K562 (cell line): ENCODE measurements around the gene RRAS. TPM values are rescaled to one million over a fixed set of nuclear protein-coding genes. Genes with fewer than 3 reads are reported as not detected.

Experiments
- ATAC-seq: fragments of 200-7000 bp; cut with Tn5 transposase; 3 replicates; pipeline ENCODE4 v1.9.1; 2020; ENCODE audit warnings: moderate library complexity
- BruUV-seq: library from RNA; stranded (reverse); fragments of 400-500 nt; replicated peaks from 2 replicates; lab custom pipeline; 2021; lab: Mats Ljungman, UMichigan
- CTCF ChIA-PET: fragments of 300-600 bp; formaldehyde crosslinking; extraction: SDS; loops from one replicate; lab custom pipeline; 2021; ENCODE audit warnings: low intra/inter-chr PET ratio; lab: Yijun Ruan, JAX
- POLR2A ChIA-PET: fragments of 300-600, 350-650 bp; sonication (Branson Sonifier 250); formaldehyde crosslinking; extraction: SDS; loops from one replicate; lab custom pipeline; 2021; ENCODE audit warnings: antibody characterized with exemption, inconsistent platforms; lab: Yijun Ruan, JAX
- DNase-seq, 4 experiments: peaks; one replicate each; pipeline versions ENCODE4 v3.0.0 to v3.0.0-alpha.2; 2011 to 2018; ENCODE audit warnings: low spot score in 3 of 4, mixed read lengths in 3 of 4; ENCODE audit errors: extremely low read depth in 1 of 4
- FAIRE-seq: peaks from 2 replicates; lab custom pipeline; 2011; peaks lifted over from hg19 to GRCh38; lab: Jason Lieb, UNC
- H2AFZ ChIP-seq: 2 replicates; pipeline ENCODE4 v1.6.0; 2011; ENCODE audit warnings: low read depth, low read length, control low read depth, inconsistent platforms
- H3K27ac ChIP-seq: fragments of 200-600 bp; 3 replicates; pipeline ENCODE4 v1.8.0; 2011; ENCODE audit warnings: low read depth, mild to moderate bottlenecking, control low read depth, inconsistent platforms, low read length, moderate library complexity, mixed read lengths; ENCODE audit errors: extremely low read depth
- H3K27me3 ChIP-seq, 2 experiments: fragments of 300-600 bp in 1 of 2; 2 replicates in 1 of 2; 3 replicates in 1 of 2; pipeline versions ENCODE4 v1.6.0 to v1.8.0; 2011; ENCODE audit warnings: inconsistent platforms in 2 of 2, low read length in 2 of 2, mild to moderate bottlenecking in 1 of 2, mixed read lengths in 1 of 2, moderate library complexity in 1 of 2; ENCODE audit not compliant: control insufficient read depth in 2 of 2, insufficient read depth in 2 of 2
- H3K36me3 ChIP-seq: fragments of 300-600 bp; 3 replicates; pipeline ENCODE4 v1.8.0; 2011; ENCODE audit warnings: mild to moderate bottlenecking, low read length, inconsistent platforms; ENCODE audit not compliant: control insufficient read depth, insufficient read depth
- H3K4me1 ChIP-seq, 2 experiments: fragments of 200-600 bp in 1 of 2; replicated peaks in 1 of 2; 2 replicates in 1 of 2; 3 replicates in 1 of 2; pipeline versions ENCODE4 v1.5.1 to v1.8.0; 2011; ENCODE audit warnings: inconsistent platforms in 2 of 2, low read length in 2 of 2, mild to moderate bottlenecking in 1 of 2, mixed read lengths in 1 of 2, moderate library complexity in 1 of 2; ENCODE audit not compliant: control insufficient read depth in 2 of 2, insufficient read depth in 2 of 2
- H3K4me2 ChIP-seq: 2 replicates; pipeline ENCODE4 v1.6.1; 2011; ENCODE audit warnings: low read length, control low read depth, inconsistent platforms, mixed read lengths; ENCODE audit not compliant: insufficient read depth
- H3K4me3 ChIP-seq: fragments of 200-600 bp; sonication (generic), shearing (Covaris generic); 2 replicates; pipeline ENCODE4 v1.5.1; 2016; ENCODE audit warnings: control low read depth, inconsistent platforms
- H3K79me2 ChIP-seq: fragments of 200-600 bp; 3 replicates; pipeline ENCODE4 v1.8.0; 2011; ENCODE audit warnings: low read length, inconsistent platforms; ENCODE audit not compliant: control insufficient read depth, insufficient read depth
- H3K9ac ChIP-seq, 2 experiments: 2 replicates each; pipeline versions ENCODE4 v1.6.0 to v1.6.1; 2011; ENCODE audit warnings: low read depth in 2 of 2, low read length in 2 of 2, control low read depth in 1 of 2, inconsistent platforms in 1 of 2, mild to moderate bottlenecking in 1 of 2, mixed read lengths in 1 of 2; ENCODE audit not compliant: insufficient read depth in 1 of 2
- H3K9me1 ChIP-seq: one replicate; pipeline ENCODE4 v1.6.0; 2011; ENCODE audit warnings: inconsistent platforms, mild to moderate bottlenecking, low read length, moderate library complexity; ENCODE audit not compliant: control insufficient read depth, insufficient read depth
- H3K9me3 ChIP-seq: replicated peaks from 2 replicates; pipeline ENCODE4 v1.5.1; 2011; ENCODE audit warnings: low read depth, low read length, inconsistent platforms; ENCODE audit not compliant: control insufficient read depth, insufficient read depth
- H4K20me1 ChIP-seq: replicated peaks from 2 replicates; pipeline ENCODE4 v1.6.1; 2011; ENCODE audit warnings: low read length, inconsistent platforms, mixed read lengths; ENCODE audit not compliant: control insufficient read depth, insufficient read depth
- E2F6 ChIP-seq, 2 experiments: IDR thresholded peaks; 2 replicates each; pipeline ENCODE4 v1.6.1; 2011; ENCODE audit warnings: borderline replicate concordance in 1 of 2, control low read depth in 1 of 2, low read depth in 1 of 2, low read length in 1 of 2, mild to moderate bottlenecking in 1 of 2, mixed read lengths in 1 of 2, moderate library complexity in 1 of 2; ENCODE audit not compliant: insufficient read depth in 1 of 2, insufficient read length in 1 of 2, poor library complexity in 1 of 2, severe bottlenecking in 1 of 2; ENCODE audit errors: extremely low read depth in 1 of 2
- FOXP4 ChIP-seq: sonication (generic); formaldehyde crosslinking; IDR thresholded peaks from 2 replicates; pipeline ENCODE4 v1.8.0; 2022; ENCODE audit warnings: mild to moderate bottlenecking, missing genetic modification reagents, borderline replicate concordance
- GABPB1 ChIP-seq: sonication (generic); formaldehyde crosslinking; IDR thresholded peaks from 2 replicates; pipeline ENCODE4 v1.8.0; 2022; ENCODE audit warnings: mild to moderate bottlenecking, missing genetic modification reagents
- HDAC1 ChIP-seq, 2 experiments: fragments of 450-650 bp; IDR thresholded peaks; 2 replicates each; pipeline ENCODE4 v1.6.1; 2016 to 2017; ENCODE audit warnings: inconsistent platforms in 1 of 2, mild to moderate bottlenecking in 1 of 2, moderate library complexity in 1 of 2
- HMG20A ChIP-seq: fragments of 450-650 bp; formaldehyde crosslinking; conservative IDR thresholded peaks from 2 replicates; pipeline ENCODE4 v1.4.0; 2020; ENCODE audit warnings: mild to moderate bottlenecking, mixed read lengths
- MAZ ChIP-seq, 2 experiments: fragments of 450-650 bp in 1 of 2; sonication (generic) in 1 of 2; formaldehyde crosslinking; IDR thresholded peaks in 1 of 2; conservative IDR thresholded peaks in 1 of 2; 2 replicates each; pipeline versions ENCODE4 v1.4.0 to v1.5.0; 2020; ENCODE audit warnings: mild to moderate bottlenecking in 1 of 2, missing genetic modification reagents in 1 of 2
- MEIS2 ChIP-seq: fragments of 450-650 bp; IDR thresholded peaks from 2 replicates; pipeline ENCODE4 v1.6.1; 2014; ENCODE audit warnings: mild to moderate bottlenecking; ENCODE audit not compliant: partially characterized antibody
- NFE2L1 ChIP-seq: fragments of 450-650 bp; IDR thresholded peaks from 2 replicates; pipeline ENCODE4 v1.6.1; 2016; ENCODE audit warnings: missing genetic modification characterization, low read depth, mild to moderate bottlenecking, missing compliant biosample characterization, moderate library complexity, borderline replicate concordance
- NONO ChIP-seq, 2 experiments: fragments of 200-400 bp in 1 of 2; fragments of 450-650 bp in 1 of 2; formaldehyde crosslinking in 1 of 2; IDR thresholded peaks; 2 replicates each; pipeline ENCODE4 v1.6.1; 2017; ENCODE audit warnings: low read depth in 2 of 2, mild to moderate bottlenecking in 2 of 2, moderate library complexity in 2 of 2, low read length in 1 of 2
- RAD51 ChIP-seq: fragments of 450-650 bp; IDR thresholded peaks from 2 replicates; pipeline ENCODE4 v1.7.1; 2016; ENCODE audit warnings: low read depth, mild to moderate bottlenecking, borderline replicate concordance
- SUPT5H ChIP-seq: fragments of 450-650 bp; IDR thresholded peaks from 2 replicates; pipeline ENCODE4 v1.6.1; 2016
- TBP ChIP-seq: optimal IDR thresholded peaks from 2 replicates; pipeline ENCODE3; 2011; ENCODE audit warnings: low read depth, low read length, improper control_type of control experiment
- TCF7L2 ChIP-seq: fragments of 150-350 bp; IDR thresholded peaks from 2 replicates; pipeline ENCODE4 v1.6.1; 2016; ENCODE audit warnings: low read depth, mild to moderate bottlenecking, low read length, moderate library complexity
- YY1 ChIP-seq, 3 experiments: IDR thresholded peaks; 2 replicates each; pipeline ENCODE4 v1.6.1; 2011; ENCODE audit warnings: low read length in 2 of 3, mild to moderate bottlenecking in 2 of 3, moderate library complexity in 2 of 3, borderline replicate concordance in 1 of 3, control low read depth in 1 of 3, low read depth in 1 of 3; ENCODE audit not compliant: insufficient read depth in 3 of 3, insufficient replicate concordance in 2 of 3, control insufficient read depth in 1 of 3, insufficient read length in 1 of 3; ENCODE audit errors: extremely low read depth in 1 of 3
- ZFX ChIP-seq: sonication (generic); formaldehyde crosslinking; IDR thresholded peaks from 2 replicates; pipeline ENCODE4 v1.8.0; 2022; ENCODE audit warnings: mild to moderate bottlenecking, missing genetic modification reagents, moderate library complexity
- ZNF668 ChIP-seq: fragments of 250-450 bp; sonication (Bioruptor Pico); IDR thresholded peaks from 2 replicates; pipeline ENCODE4 v1.8.0; 2022; ENCODE audit warnings: mild to moderate bottlenecking, inconsistent platforms
- ZNF77 ChIP-seq: fragments of 250-450 bp; sonication (Bioruptor Pico); IDR thresholded peaks from 2 replicates; pipeline ENCODE4 v1.5.0; 2020
- WGBS: fragments of 100-300 bp; shearing (Covaris generic); methylation state at CpG from one replicate; pipeline ENCODE4 v1.1.6; 2016; ENCODE audit warnings: low coverage, mixed read lengths; ENCODE audit not compliant: insufficient coverage; ENCODE audit errors: missing lambda C conversion rate; 5-methylcytosine and 5-hydroxymethylcytosine counted together
- in situ Hi-C: fragments of 300-500 bp; cut with MboI; formaldehyde crosslinking; loops from 4 replicates; pipeline ENCODE4 v1.15.0; 2018; ENCODE audit warnings: inconsistent platforms, mixed read lengths
- intact Hi-C: fragments of 100-400 bp; cut with micrococcal nuclease; formaldehyde crosslinking; loops from 2 replicates; pipeline ENCODE4 v1.14.2; 2022
- polyA plus RNA-seq, 8 experiments: library from polyadenylated mRNA; depleted of rRNA in 4 of 8; stranded (reverse) in 5 of 8; unstranded in 3 of 8; fragments of >200 nt; fragmentation: Nextera tagmentation in 2 of 8; fragmentation: Illumina TruSeq in 1 of 8; extraction: Ambion mirVana in 2 of 8; extraction: Trizol in 1 of 8; gene quantifications; 2 replicates each; pipeline versions ENCODE4 v1.2.1 to v1.2.3, GENCODE V29; 2011 to 2014; ENCODE audit warnings: inconsistent platforms in 1 of 8, missing spikeins in 1 of 8
- total RNA-seq, 7 experiments: library from RNA; depleted of rRNA in 6 of 7; stranded (reverse); fragments of >200 nt in 6 of 7; fragmentation: Illumina TruSeq in 2 of 7; extraction: Trizol in 2 of 7; gene quantifications; 2 replicates each; pipeline versions ENCODE4 v1.2.1 to v1.2.3, GENCODE V29; 2011 to 2021; ENCODE audit warnings: low replicate concordance in 1 of 7

The RRAS gene
- total and polyA plus RNA-seq, 9 of the 15 experiments (the other 6 are each of a cell fraction or from before 2014, with no cell fraction given) = 0.70 to 17.3 (median 8.2) TPM

GRCh38 chr19:49592486-49593232 lies 47.3 kb downstream of the RRAS start:
- Histone ChIP-seq H3K9me3 (no peaks in the 10 kb centered on the region), H3K36me3 (peaks cover 39% of the 10 kb centered on the region), H4K20me1 (peaks cover 6% of the 10 kb centered on the region; the same call in 1 of the 2 replicates), H2AFZ (peak overlapping the region; percentile 35; the same call in 1 of the 2 replicates), H3K9me1 (peaks cover 3% of the 10 kb centered on the region), H3K9ac (peak overlapping the region; percentile 62 to 90), H3K4me3 (peak overlapping the region; percentile 88), H3K27ac (peak overlapping the region; percentile 85), H3K4me1 (peaks cover 10 to 56% of the 10 kb centered on the region in 2 experiments; a peak in 4 of 5 replicates), H3K79me2 (peaks cover 41% of the 10 kb centered on the region), H3K27me3 (no peaks in the 10 kb centered on the region), H3K4me2 (peak overlapping the region; percentile 94)
- FAIRE-seq = no peak
- intact Hi-C loops = loop anchor here (5.0 kb wide), 2 partner anchors 170 to 435 kb away; partner anchors contain the start of genes HRC, TRPM4 and TSKS
- in situ Hi-C loops = no loop called here
- BruUV-seq = no TSS peak
- 0 out of 3 replicates have a peak, but pooled peaks have one; percentile 0 for ATAC-seq
- WGBS = 0% methylated on average over 25 of the region's 28 CpGs
- POLR2A ChIA-PET = interaction anchor here (0.6 to 1.5 kb wide), 10 partner anchors 12 to 282 kb away, joined by 3 to 9 read pairs (median 3); partner anchors contain the start of genes NOSIP and SCAF1
- CTCF ChIA-PET = no interaction called here
- peak in 2 of 4 experiments; percentile 35 to 55 for DNase-seq
- no peak for TF ChIP-seq ZNF77
- TF ChIP-seq YY1 (IDR thresholded peaks at IDR 0.05; ENCODE audit: borderline replicate concordance in 1 of 3, control insufficient read depth in 1 of 3, extremely low read depth in 1 of 3, insufficient read depth in 3 of 3, insufficient read length in 1 of 3, insufficient replicate concordance in 2 of 3, low read depth in 1 of 3, low read length in 2 of 3) = peak in 2 of 3 experiments; percentile 10 to 28
- TF ChIP-seq MAZ (CRISPR knock-in tag; conservative IDR thresholded peaks at IDR 0.05 in 1 of 2, IDR thresholded peaks at IDR 0.05 in 1 of 2) = 0 out of 4 replicates have a peak, but pooled peaks of 1 of the 2 experiments have one; percentile 43
- no peak for TF ChIP-seq ZFX (CRISPR knock-in tag)
- no peak for TF ChIP-seq SUPT5H
- no peak for TF ChIP-seq GABPB1 (CRISPR knock-in tag)
- TF ChIP-seq MEIS2 = no peak
- 0 out of 4 replicates have a peak, but pooled peaks of 1 of the 2 experiments have one; percentile 33 for TF ChIP-seq HDAC1 (IDR thresholded peaks at IDR 0.05)
- TF ChIP-seq FOXP4 = no peak
- no peak for TF ChIP-seq E2F6 (IDR thresholded peaks at IDR 0.05; ENCODE audit: borderline replicate concordance in 1 of 2, extremely low read depth in 1 of 2, insufficient read depth in 1 of 2, insufficient read length in 1 of 2, low read depth in 1 of 2, low read length in 1 of 2, poor library complexity in 1 of 2, severe bottlenecking in 1 of 2)
- no peak for TF ChIP-seq TBP
- TF ChIP-seq ZNF668 = no peak
- no peak for TF ChIP-seq NFE2L1 (tag)
- TF ChIP-seq NONO (IDR thresholded peaks at IDR 0.05; ENCODE audit: low read depth in 2 of 2, low read length in 1 of 2) = no peak
- TF ChIP-seq HMG20A (CRISPR knock-in tag) = no peak
- no peak for TF ChIP-seq RAD51
- TF ChIP-seq TCF7L2 = no peak
